Measurements from ENCODE around the gene PGAM5.

PGAM5 gene

GRCh38 chr12:132668191-132669088, 42.2 kb upstream of the PGAM5 start:
- no peaks in the 10 kb centered on the region for H3K9me3 ChIP-seq (replicated peaks in 1 of 11)
- no peaks in the 10 kb centered on the region for H3K27me3 ChIP-seq
- no peak overlapping the region for H3K4me3 ChIP-seq
- peaks cover 0 to 47% (median 10%) of the 10 kb centered on the region in 11 experiments; a peak in 12 of 22 replicates for H4K20me1 ChIP-seq
- no peak overlapping the region; a peak in 1 of 22 replicates for H3K27ac ChIP-seq
- H3K4me2 ChIP-seq: no peak overlapping the region; a peak in 3 of 22 replicates
- H3K9ac ChIP-seq: peak overlapping the region in 1 of 11 experiments; percentile 2; a peak in 1 of 22 replicates
- no peak for TF ChIP-seq Cebpa-rat (IDR thresholded peaks at IDR 0.05)
- peaks cover 71 to 100% (median 96%) of the 10 kb centered on the region in 11 experiments for H3K36me3 ChIP-seq
- peaks cover 19 to 56% (median 42%) of the 10 kb centered on the region in 10 experiments for H3K4me1 ChIP-seq

GRCh38 chr12:132669166-132669879, 41.3 kb upstream of the PGAM5 start:
- no peak overlapping the region for H3K4me3 ChIP-seq
- H3K4me2 ChIP-seq: no peak overlapping the region
- no peak overlapping the region for H3K27ac ChIP-seq
- H3K9me3 ChIP-seq (replicated peaks in 1 of 11): no peaks in the 10 kb centered on the region
- H4K20me1 ChIP-seq: peaks cover 0 to 50% (median 14%) of the 10 kb centered on the region in 11 experiments; a peak in 12 of 22 replicates
- H3K9ac ChIP-seq: no peak overlapping the region; a peak in 1 of 22 replicates
- peaks cover 11 to 56% (median 39%) of the 10 kb centered on the region in 10 experiments for H3K4me1 ChIP-seq
- H3K27me3 ChIP-seq: no peaks in the 10 kb centered on the region
- H3K36me3 ChIP-seq: peaks cover 79 to 100% (median 97%) of the 10 kb centered on the region in 11 experiments
- no peak for TF ChIP-seq Cebpa-rat (IDR thresholded peaks at IDR 0.05)

- H3K4me2 ChIP-seq: peak overlapping the region in 1 of 11 experiments; percentile 46; a peak in 3 of 22 replicates
- TF ChIP-seq Cebpa-rat (IDR thresholded peaks at IDR 0.05): no peak
- H3K36me3 ChIP-seq: peaks cover 89 to 100% (median 96%) of the 10 kb centered on the region in 11 experiments
- peak overlapping the region in 2 of 11 experiments; percentile 26 to 36; a peak in 2 of 22 replicates for H3K27ac ChIP-seq
- H3K9ac ChIP-seq: 0 out of 22 replicates have a peak overlapping the region, but pooled peaks of 1 of the 11 experiments have one; percentile 29
- no peaks in the 10 kb centered on the region for H3K9me3 ChIP-seq (replicated peaks in 1 of 11)
- peaks cover 0 to 44% (median 18%) of the 10 kb centered on the region in 11 experiments; a peak in 13 of 22 replicates for H4K20me1 ChIP-seq
- peaks cover 0 to 40% (median 21%) of the 10 kb centered on the region in 10 experiments; a peak in 15 of 20 replicates for H3K4me1 ChIP-seq
- no peaks in the 10 kb centered on the region for H3K27me3 ChIP-seq
- H3K4me3 ChIP-seq: no peak overlapping the region
Measured at GRCh38 chr12:132672116-132672515, 38.5 kb upstream of the PGAM5 start.

GRCh38 chr12:132672678-132673077, 38.0 kb upstream of the PGAM5 start:
- H3K4me3 ChIP-seq: no peak overlapping the region
- peak overlapping the region in 2 of 11 experiments; percentile 7 to 23; a peak in 2 of 22 replicates for H3K9ac ChIP-seq
- peaks cover 0 to 39% (median 19%) of the 10 kb centered on the region in 11 experiments; a peak in 13 of 22 replicates for H4K20me1 ChIP-seq
- TF ChIP-seq Cebpa-rat (IDR thresholded peaks at IDR 0.05): no peak
- H3K27me3 ChIP-seq: no peaks in the 10 kb centered on the region
- peaks cover 89 to 100% (median 96%) of the 10 kb centered on the region in 11 experiments for H3K36me3 ChIP-seq
- peak overlapping the region in 2 of 11 experiments; percentile 26 to 36; a peak in 2 of 22 replicates for H3K27ac ChIP-seq
- H3K4me1 ChIP-seq: peaks cover 0 to 40% (median 21%) of the 10 kb centered on the region in 10 experiments; a peak in 15 of 20 replicates
- no peaks in the 10 kb centered on the region for H3K9me3 ChIP-seq (replicated peaks in 1 of 11)
- H3K4me2 ChIP-seq: peak overlapping the region in 7 of 11 experiments; percentile 16 to 48 (median 27); a peak in 10 of 22 replicates

GRCh38 chr12:132673288-132674179, 37.1 kb upstream of the PGAM5 start:
- Histone ChIP-seq H3K9ac (peak overlapping the region in 5 of 11 experiments; percentile 10 to 38 (median 25); a peak in 5 of 22 replicates), H3K27me3 (no peaks in the 10 kb centered on the region), H3K9me3 (replicated peaks in 1 of 11) (no peaks in the 10 kb centered on the region), H3K36me3 (peaks cover 89 to 100% (median 96%) of the 10 kb centered on the region in 11 experiments), H3K4me2 (peak overlapping the region in 6 of 11 experiments; percentile 16 to 48 (median 23); a peak in 8 of 22 replicates), H3K27ac (0 out of 22 replicates have a peak overlapping the region, but pooled peaks of 1 of the 11 experiments have one; percentile 28), H3K4me3 (no peak overlapping the region), H3K4me1 (peaks cover 0 to 33% (median 20%) of the 10 kb centered on the region in 10 experiments; a peak in 15 of 20 replicates), H4K20me1 (peaks cover 0 to 46% (median 27%) of the 10 kb centered on the region in 11 experiments; a peak in 13 of 22 replicates)
- no peak for TF ChIP-seq Cebpa-rat (IDR thresholded peaks at IDR 0.05)

GRCh38 chr12:132674561-132674960, 36.1 kb upstream of the PGAM5 start:
- Histone ChIP-seq H3K9ac (peak overlapping the region in 2 of 11 experiments; percentile 5 to 38; a peak in 1 of 22 replicates), H3K36me3 (peaks cover 90 to 100% (median 96%) of the 10 kb centered on the region in 11 experiments), H4K20me1 (peaks cover 0 to 56% (median 36%) of the 10 kb centered on the region in 11 experiments; a peak in 14 of 22 replicates), H3K4me3 (no peak overlapping the region), H3K4me2 (0 out of 22 replicates have a peak overlapping the region, but pooled peaks of 1 of the 11 experiments have one; percentile 8), H3K27me3 (no peaks in the 10 kb centered on the region), H3K4me1 (peaks cover 0 to 28% (median 20%) of the 10 kb centered on the region in 10 experiments; a peak in 15 of 20 replicates), H3K27ac (no peak overlapping the region), H3K9me3 (replicated peaks in 1 of 11) (no peaks in the 10 kb centered on the region)
- TF ChIP-seq Cebpa-rat (IDR thresholded peaks at IDR 0.05): no peak

- TF ChIP-seq Cebpa-rat (IDR thresholded peaks at IDR 0.05): no peak
- no peak overlapping the region for H3K4me3 ChIP-seq
- no peaks in the 10 kb centered on the region for H3K9me3 ChIP-seq (replicated peaks in 1 of 11)
- H3K4me1 ChIP-seq: peaks cover 0 to 28% (median 20%) of the 10 kb centered on the region in 10 experiments; a peak in 15 of 20 replicates
- no peak overlapping the region for H3K27ac ChIP-seq
- no peak overlapping the region for H3K4me2 ChIP-seq
- H3K9ac ChIP-seq: no peak overlapping the region
- peaks cover 91 to 100% (median 98%) of the 10 kb centered on the region in 11 experiments for H3K36me3 ChIP-seq
- peaks cover 0 to 69% (median 49%) of the 10 kb centered on the region in 11 experiments; a peak in 16 of 22 replicates for H4K20me1 ChIP-seq
- no peaks in the 10 kb centered on the region for H3K27me3 ChIP-seq
Measured at GRCh38 chr12:132675757-132676432, 34.7 kb upstream of the PGAM5 start.
